Mesothelial cell of epicardium (in vitro differentiated cells): ENCODE results near the gene CLEC2A. TPM values are rescaled to one million over a fixed set of nuclear protein-coding genes. Genes with fewer than 3 reads are reported as not detected.

ENCODE experiments used
- DNase-seq, 2 experiments: peaks; one replicate each; pipeline ENCODE4 v3.0.0; 2021; ENCODE audit warnings: low spot score in 2 of 2; ENCODE audit not compliant: unreplicated experiment in 2 of 2
- H3K27ac Mint-ChIP-seq: 2 replicates; pipeline ENCODE4 v1.8.0; 2021; ENCODE audit warnings: mixed read lengths
- H3K27me3 Mint-ChIP-seq: 2 replicates; pipeline ENCODE4 v1.8.0; 2021; ENCODE audit warnings: low read depth, mixed read lengths
- H3K36me3 Mint-ChIP-seq: 2 replicates; pipeline ENCODE4 v1.8.0; 2021; ENCODE audit warnings: mixed read lengths
- H3K4me1 Mint-ChIP-seq: 2 replicates; pipeline ENCODE4 v1.8.0; 2021; ENCODE audit warnings: mixed read lengths
- H3K4me3 Mint-ChIP-seq: 2 replicates; pipeline ENCODE4 v1.8.0; 2021; ENCODE audit warnings: mild to moderate bottlenecking, moderate library complexity, mixed read lengths
- H3K9me3 Mint-ChIP-seq: 2 replicates; pipeline ENCODE4 v1.8.0; 2021; ENCODE audit warnings: mixed read lengths
- CTCF ChIP-seq: fragments of 200-600 bp; sonication (generic); IDR thresholded peaks from one replicate; pipeline ENCODE4 v1.5.0; 2021; ENCODE audit warnings: antibody characterized with exemption; ENCODE audit not compliant: unreplicated experiment
- total RNA-seq: library from RNA; stranded (reverse); gene quantifications from 3 replicates; pipeline ENCODE4 v1.2.1, GENCODE V29; 2021

Gene CLEC2A
- total RNA-seq, 1 donor from 2014 or later = 0.29 TPM

- no peak for TF ChIP-seq CTCF
- Mint-ChIP-seq H3K4me1 (no peaks in the 10 kb centered on the region), H3K27ac (no peak overlapping the region), H3K27me3 (no peaks in the 10 kb centered on the region), H3K36me3 (no peaks in the 10 kb centered on the region), H3K9me3 (no peaks in the 10 kb centered on the region), H3K4me3 (no peak overlapping the region)
- DNase-seq = no peak
Observed at GRCh38 chr12:9895215-9895971, 36.8 kb downstream of the CLEC2A start.

- no peak overlapping the region for H3K4me3 Mint-ChIP-seq
- DNase-seq = no peak
Observed at GRCh38 chr12:9888665-9889273, 43.4 kb downstream of the CLEC2A start.

DNA sequence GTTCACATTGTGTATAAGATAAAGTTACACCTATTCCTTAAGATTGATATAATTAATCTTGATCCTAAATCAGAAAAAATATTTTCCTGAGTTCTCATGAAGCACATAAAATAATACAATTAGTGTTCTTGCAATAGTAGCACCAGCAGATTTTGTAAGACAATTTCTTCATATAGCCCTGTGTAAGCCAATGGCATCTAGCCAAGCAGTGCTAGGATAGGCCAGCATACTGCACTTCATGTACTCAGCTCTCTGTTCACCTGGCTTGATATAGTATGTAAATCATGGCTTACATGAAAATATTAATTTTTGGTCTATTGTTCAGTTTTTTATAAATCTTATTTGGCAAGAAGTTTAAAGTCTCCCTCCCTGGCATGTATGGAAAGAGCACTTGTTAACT lies 49.0 kb downstream of the CLEC2A start:
- Mint-ChIP-seq H3K27me3 (no peaks in the 10 kb centered on the region), H3K4me1 (peaks cover 6% of the 10 kb centered on the region), H3K9me3 (no peaks in the 10 kb centered on the region), H3K36me3 (no peaks in the 10 kb centered on the region), H3K4me3 (no peak overlapping the region), H3K27ac (no peak overlapping the region)
- no peak for DNase-seq
- TF ChIP-seq CTCF = no peak

More at GRCh38 chr12:9888665-9889273, 43.4 kb downstream of the CLEC2A start:
- H3K27ac Mint-ChIP-seq = no peak overlapping the region
- H3K4me1 Mint-ChIP-seq = no peaks in the 10 kb centered on the region
- H3K27me3 Mint-ChIP-seq = no peaks in the 10 kb centered on the region
- no peak for TF ChIP-seq CTCF
- H3K9me3 Mint-ChIP-seq = no peaks in the 10 kb centered on the region
- H3K36me3 Mint-ChIP-seq = no peaks in the 10 kb centered on the region

DNA sequence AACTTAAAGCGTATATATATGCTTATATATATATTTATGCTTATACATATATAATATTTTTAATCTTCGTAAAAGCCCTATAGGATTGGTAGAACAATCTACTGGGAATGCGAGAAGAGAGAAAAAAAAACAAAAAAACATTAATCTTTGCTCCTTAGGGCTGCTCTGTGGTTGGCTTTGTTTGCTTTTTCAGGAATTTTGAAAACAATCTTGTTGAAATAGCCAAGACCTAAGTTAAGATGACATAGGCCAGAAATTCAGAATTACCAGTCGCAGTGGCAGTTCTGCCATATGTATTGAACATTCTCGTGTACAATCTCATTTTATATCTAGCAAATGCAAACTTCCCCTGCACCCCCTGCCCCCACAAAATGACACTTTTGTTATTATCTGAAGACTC lies 50.2 kb downstream of the CLEC2A start:
- no peak overlapping the region for H3K4me3 Mint-ChIP-seq
- no peaks in the 10 kb centered on the region for H3K9me3 Mint-ChIP-seq
- H3K36me3 Mint-ChIP-seq = no peaks in the 10 kb centered on the region
- DNase-seq = no peak
- H3K27ac Mint-ChIP-seq = no peak overlapping the region
- no peak for TF ChIP-seq CTCF
- H3K4me1 Mint-ChIP-seq = peaks cover 6% of the 10 kb centered on the region
- H3K27me3 Mint-ChIP-seq = no peaks in the 10 kb centered on the region

DNA sequence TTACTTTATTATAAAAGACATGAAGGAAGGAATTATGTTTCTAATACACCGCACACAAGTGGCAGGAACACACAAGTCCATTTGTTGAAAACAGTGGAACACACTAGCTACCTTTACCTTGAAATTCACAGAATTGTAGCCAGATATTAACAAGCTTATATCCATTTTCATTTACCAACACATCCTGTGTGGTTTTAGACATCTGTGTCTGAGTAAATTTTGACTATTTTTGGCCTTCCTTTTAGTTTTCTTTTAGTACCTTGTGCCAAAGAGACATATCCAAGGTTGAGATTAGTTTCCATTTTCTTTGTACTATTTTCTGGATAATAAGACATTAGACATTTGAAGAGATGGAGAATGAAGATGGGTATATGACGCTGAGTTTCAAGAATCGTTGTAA lies 50.9 kb downstream of the CLEC2A start, which contains the start of gene KLRF2:
TSS of gene KLRF2 (plus strand) at position 244 of the 400 bp plus-strand sequence. CDS start at position 351, 107 bp downstream.
- no peak for TF ChIP-seq CTCF
- H3K9me3 Mint-ChIP-seq = no peaks in the 10 kb centered on the region
- H3K36me3 Mint-ChIP-seq = no peaks in the 10 kb centered on the region

More for the DNA sequence above, 50.9 kb downstream of the CLEC2A start, which contains the start of gene KLRF2:
- H3K4me1 Mint-ChIP-seq = peaks cover 6% of the 10 kb centered on the region
- no peaks in the 10 kb centered on the region for H3K27me3 Mint-ChIP-seq
- H3K27ac Mint-ChIP-seq = no peak within 1 kb of the TSS
- no peak within 1 kb of the TSS for H3K4me3 Mint-ChIP-seq
- DNase-seq = no peak
